HPDE6-E6E7 (cell line): Measurements from ENCODE around the gene BPIFB3.
"Not testable (repeated sequence)": the region's sequence is repeated elsewhere in the genome, so short reads cannot be mapped to it uniquely, and the experiment has no call there.

ENCODE experiments used
- DNase-seq: peaks from one replicate; pipeline ENCODE4 v3.0.0; 2011; ENCODE audit warnings: missing footprints; ENCODE audit errors: extremely low spot score

BPIFB3 gene

DNA sequence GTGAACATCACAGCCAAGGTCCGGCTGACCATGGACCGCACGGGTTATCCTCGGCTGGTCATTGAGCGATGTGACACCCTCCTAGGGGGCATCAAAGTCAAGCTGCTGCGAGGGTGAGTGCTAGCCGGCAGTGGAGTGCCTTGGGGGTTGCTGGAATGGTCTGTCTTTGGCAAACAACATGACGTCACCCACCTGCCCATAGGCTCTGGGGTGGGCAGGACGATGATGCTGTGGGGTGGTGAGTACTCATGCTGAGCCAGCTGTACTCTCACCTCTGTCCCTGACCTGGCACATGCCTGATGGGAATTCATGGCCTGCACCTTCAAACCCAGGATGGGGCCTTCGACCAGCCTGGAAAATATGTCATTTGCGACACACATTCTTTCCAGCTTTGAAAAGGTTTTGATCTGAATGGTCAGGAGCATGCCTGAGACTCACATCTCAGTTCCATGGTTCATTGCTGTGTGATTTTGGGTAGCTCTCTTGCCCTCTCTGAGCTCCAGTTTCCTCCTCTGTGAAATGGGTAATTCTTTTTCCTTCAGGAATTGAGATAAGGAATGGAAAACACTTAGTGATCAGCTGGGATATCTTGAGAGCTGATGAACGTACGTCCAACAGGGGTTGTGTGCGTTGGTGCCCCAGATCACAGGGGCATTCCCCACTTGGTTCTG, 32.5 kb downstream of the BPIFB3 start:
- no peak for DNase-seq

DNA sequence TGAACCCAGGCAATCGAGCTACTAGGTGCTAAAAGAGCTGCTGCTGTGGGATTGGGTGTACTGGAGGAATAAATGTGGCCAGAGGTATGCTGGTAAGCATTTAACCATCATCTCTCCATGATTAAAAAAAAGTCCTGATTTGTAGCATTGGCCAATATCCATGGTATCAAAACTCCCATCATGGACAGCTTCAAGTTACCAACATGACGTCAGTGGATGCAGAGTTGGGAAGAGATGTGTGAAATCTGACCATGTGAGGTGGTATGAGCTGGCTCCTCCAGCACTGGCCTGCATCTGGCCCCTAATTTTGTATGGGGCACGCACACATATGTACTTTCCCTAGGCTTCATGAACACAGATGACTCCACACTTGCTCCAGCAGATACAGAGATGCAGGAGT, 37.4 kb downstream of the BPIFB3 start:
- no peak for DNase-seq

DNA sequence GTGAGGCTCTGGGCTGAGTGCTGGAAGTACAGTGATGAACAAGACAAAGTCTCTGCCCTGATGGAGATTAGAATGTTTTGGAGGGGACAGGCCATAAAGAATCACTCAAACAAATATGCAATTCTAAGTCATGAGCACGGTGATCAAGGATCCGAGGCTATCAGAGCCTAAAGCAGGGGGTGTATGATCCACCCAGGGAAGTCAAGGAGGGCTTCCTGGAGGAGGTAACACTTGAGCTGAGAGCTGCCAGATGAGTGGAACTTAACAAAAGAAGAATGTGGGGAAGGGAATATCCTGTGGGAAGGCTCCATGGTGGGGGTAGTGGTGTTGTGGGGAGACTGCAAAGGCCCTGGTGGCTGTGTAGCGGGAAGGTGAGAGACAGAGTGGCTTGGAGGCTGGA, 38.0 kb downstream of the BPIFB3 start:
- no peak for DNase-seq

DNA sequence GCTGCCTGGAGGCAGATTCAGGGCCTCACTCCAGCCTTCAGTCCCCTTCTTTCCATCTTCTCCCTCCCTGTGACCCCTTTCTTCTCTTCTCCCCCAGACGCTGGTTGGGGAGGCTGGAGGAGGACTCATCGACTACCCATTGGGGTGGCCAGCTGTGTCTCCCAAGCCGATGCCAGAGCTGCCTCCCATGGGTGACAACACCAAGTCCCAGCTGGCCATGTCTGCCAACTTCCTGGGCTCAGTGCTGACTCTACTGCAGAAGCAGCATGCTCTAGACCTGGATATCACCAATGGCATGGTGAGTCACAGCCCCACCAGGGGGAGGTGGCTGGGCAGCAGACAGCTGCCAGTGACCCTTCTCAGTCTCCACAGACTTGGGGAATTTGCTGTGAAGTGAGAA, 38.7 kb downstream of the BPIFB3 start:
- DNase-seq: no peak

DNA sequence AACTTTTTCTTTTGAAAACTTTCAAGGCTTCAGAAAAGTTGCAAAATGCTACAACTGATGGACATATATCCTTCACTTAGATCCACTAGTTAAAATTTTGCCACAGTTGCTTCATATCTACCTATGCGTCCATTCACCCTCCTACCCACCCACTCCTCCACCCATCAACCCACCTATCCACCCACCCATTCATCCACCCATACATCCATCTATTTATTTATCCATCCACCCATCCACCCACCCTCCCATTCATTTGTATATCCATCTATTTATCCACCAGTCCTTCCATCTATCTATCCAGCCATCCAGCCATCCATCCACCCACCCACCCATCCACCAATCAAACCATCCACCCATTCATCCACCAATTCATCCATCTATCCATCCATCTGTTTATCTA, 39.4 kb downstream of the BPIFB3 start:
- DNase-seq: no peak

DNA sequence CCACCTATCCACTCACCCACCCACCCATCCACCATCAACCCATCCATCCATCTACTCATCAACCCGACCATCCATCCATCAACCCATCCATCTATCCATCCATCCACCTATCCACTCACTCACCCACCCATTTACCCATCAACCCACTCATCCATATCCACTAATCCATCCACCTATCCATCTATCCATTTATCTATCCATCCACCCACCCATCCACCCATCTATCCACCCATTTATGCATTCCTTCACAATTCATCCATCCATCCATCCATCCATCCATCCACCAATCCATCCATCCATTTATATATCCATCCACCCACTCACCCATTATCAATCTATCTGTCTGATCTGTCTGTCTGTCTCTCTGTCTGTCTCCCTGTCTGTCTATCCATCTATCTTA, 39.9 kb downstream of the BPIFB3 start:
- DNase-seq: no peak

DNA sequence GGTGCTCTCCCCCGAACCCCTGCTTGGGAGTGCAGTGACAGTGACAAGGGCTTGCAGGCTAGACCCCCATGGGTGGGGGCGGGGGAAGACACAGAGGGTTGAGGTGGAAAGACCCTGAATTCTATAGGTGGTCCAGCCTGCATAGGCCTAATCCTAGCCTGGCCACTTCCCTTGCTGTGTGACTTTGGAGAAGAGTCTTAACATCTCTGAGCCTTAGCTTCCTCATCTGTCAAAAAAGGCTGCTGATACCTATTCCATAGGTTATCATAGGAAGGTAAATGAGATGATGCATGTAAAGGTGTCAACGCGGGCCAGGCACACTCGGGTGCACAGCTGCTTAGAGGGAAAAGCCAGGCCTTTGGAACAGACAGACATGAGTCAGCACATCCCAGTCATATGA, 41.5 kb downstream of the BPIFB3 start:
- DNase-seq: no peak

DNA sequence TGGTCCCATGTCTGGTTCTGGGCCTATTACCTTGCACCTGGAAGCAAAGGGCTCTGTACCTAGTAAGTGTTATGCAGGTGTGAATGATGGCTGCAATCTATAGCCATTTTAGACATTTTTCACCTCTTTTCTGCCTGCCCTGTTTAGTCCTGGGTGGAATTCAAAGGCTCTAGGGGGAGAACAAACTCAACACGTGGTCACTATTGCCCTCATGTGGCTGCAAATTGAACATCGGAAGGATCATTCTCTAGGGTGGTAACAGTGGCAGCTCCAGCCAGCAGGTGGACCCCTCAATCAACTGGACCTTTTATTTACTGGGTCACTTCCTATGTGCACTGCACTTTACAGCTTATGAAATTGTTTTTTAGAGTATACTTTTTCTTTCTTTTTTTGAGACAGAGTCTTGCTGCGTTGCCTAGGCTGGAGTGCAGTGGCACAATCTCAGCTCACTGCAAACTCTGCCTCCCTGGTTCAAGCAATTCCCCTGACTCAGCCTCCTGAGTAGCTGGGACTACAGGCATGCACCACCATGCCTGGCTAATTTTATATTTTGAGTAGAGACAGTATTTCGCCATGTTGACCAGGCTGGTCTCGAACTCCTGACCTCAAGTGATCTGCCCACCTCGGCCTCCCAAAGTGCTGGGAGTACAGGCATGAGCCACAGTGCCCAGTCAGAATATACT, 42.3 kb downstream of the BPIFB3 start:
- DNase-seq: peak; percentile 95

DNA sequence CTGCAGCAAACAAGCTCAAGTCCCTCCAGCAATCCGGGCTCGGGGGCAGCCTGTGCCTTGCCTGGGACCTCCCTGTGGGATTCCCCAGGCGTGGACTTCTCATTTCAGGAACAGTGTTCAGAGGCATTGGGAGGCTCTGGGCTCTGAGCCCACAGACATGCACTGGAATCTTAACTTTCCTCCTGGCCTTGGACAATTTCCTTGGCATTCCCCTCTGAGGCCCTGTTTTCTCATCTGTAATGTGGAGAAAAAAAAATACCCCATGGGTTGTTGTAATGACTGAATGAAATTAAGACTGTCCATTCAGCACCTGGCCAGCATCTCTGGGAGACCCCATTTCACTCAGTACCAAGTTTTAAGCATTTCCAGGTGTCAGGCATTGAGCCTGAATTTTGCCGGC, 43.3 kb downstream of the BPIFB3 start:
- DNase-seq: no peak

DNA sequence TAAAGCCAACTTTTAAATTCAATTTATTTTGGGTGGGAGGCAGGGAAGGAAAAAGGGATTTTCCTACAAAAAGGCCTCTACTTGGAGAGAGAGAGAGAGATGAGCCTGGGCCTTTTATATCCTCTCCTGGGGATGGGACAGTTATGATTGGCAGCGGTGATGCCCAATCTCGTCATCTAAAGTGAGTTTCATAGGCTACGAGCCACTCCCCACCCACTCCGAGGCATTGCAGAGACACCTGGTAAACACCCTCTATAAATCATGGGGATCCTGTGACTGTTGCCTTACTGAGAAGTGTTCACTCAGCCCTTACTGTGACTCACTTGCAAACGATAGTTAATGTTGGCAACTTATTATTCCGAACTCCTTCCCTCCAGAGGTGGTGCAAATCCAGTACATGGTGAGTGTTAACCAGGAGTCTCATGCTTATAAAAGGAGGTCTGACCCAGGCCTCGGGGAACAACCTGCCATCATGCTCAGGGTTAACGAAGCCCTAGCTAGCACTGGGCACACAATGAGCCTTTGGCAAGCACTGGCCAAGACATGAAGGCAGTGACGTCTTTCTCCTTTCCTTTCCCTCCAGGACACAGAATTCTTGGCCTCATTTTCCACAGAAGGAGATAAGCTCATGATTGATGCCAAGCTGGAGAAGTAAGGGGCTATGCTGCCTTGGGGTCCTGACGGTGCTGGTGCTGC, 46.3 kb downstream of the BPIFB3 start:
- DNase-seq: no peak

DNA sequence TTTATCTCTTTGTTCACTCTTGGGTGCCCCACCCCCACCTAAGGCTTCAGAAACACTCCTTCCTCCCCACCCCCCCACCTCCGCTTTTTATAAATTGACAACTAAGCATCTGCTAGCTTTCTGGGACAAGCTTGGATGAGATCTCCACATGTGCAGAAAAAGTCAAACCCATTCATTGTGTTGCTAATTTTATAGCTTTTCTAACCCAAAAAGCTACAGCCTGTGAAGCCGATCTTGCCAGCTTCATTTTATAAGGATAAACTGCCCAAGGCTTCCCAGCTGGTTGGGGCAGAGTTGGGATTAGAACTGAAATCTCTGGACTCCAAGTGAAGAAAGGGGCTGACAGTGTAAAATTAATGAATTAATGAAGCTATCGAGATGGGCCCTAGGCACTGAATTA, 49.9 kb downstream of the BPIFB3 start:
- DNase-seq: no peak

DNA sequence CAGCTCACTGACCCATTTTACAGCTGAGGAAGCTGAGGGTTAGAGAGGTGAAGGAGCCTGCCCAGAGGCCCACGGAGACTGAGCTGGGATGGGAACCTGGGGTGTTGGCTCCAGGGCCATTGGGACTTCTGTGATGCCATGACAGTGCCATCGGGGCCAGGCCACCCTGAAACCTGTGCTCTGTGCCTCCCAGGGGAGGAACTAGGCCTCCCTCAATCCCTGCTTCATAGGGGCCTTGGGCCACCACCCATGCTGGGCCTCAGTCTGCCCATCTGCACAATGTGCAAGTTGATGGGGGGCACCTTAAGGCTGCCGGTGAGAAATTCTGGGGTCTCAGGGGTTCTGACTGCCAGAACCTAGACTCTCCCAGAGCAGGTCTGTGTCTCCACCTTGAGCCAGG, 50.6 kb downstream of the BPIFB3 start:
- no peak for DNase-seq

DNA sequence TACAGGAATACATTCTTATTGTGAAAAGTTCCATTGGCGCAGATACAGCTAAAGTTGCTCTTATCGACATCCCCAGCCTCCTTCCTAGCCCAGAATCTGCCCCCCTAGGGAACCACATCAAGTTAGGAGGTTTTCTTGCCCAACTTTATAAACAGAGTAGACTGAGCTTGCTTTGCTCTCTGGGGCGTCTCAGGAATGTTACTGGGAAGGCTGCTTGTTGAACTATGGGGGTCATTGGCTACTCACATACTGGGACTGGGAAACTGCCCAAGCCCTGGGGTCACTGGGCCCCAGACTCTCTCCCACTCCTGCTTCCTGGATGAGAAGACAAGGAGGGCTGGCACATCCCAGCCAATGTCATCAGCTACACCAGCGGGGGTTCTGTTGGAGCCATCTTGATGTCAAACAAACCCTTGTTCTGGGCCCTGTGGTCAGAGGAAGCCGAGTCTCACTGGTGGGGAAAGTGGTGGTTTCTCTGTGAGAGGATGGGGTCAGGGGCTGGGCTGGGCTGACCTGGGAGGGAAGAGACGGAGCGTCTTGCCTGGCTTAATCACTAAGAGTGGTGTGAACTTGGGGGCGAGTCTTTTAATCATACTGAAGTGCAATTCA, 51.7 kb downstream of the BPIFB3 start:
- DNase-seq: no peak

DNA sequence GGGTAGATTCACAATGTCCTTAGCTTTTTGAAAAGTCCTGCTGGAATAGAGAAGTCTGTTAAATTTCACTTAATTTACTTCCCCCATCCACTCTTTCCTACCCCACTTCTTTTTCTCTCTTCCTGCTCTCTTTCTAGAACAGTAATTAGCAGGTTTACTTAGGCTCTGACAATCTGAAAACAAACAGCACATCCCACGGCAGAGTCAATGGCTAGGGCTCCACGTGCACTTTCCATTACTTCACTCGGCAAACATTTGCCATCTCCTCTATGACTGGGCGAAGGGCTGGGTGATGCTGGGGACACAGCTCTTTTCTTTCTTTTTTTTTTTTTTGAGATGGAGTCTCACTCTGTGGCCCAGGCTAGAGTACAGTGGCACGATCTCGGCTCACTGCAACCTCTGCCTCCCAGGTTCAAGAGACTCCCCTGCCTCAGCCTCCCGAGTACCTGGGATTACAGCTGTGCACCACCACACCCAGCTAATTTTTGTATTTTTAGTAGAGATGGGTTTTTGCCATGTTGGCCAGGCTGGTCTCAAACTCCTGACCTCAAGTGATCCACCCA, 52.4 kb downstream of the BPIFB3 start:
- DNase-seq: not testable (repeated sequence)

DNA sequence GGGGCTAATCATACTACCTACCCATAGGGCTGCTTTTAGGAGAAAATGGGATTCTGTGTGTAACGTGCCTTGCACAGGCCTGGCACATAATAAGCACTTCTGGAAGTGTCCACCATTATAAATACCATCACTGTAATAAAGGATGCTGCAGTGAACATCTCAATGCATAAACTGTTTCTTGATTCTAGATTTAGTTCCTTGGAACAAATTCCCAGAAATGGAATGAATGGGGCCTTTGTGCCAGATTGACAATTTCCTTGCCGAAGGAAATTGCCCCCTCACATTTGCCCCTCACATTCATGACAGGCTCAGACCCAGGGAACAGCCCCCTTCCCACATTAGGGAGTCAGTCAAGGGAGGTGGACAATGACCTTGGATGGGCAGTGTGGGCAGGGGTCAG, 55.0 kb downstream of the BPIFB3 start:
- no peak for DNase-seq

DNA sequence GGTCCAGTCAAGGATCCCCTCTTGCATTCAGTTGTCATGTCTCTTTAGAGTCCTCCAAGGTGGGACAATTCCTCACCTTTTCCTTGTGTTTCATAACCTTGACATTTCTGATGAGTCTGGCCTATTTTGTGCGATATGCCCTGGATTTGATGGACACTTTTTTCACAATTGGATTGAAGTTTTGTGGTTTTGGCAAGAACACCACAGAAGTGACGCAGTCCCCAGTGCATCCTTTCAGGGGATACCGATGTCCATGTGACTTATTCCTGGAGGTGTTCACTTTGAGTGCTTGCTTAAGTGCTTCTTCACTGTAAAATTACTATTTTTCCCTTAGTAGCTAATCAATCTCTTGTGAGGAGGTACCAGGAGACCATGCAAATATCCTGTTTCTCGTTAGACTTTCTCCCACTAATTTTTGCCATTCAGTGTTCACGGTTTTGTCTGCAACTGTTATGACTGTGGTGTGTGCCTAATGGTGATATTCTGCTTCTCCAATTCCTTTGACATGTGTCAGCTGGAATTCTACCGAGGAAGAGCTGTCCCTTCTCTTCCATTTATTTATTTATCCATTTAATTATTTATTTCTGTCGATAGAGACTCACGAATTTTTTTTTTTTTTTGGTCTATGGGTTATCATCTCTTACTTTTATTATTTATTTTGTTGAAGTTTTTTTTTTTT, 56.6 kb downstream of the BPIFB3 start:
- no peak for DNase-seq

DNA sequence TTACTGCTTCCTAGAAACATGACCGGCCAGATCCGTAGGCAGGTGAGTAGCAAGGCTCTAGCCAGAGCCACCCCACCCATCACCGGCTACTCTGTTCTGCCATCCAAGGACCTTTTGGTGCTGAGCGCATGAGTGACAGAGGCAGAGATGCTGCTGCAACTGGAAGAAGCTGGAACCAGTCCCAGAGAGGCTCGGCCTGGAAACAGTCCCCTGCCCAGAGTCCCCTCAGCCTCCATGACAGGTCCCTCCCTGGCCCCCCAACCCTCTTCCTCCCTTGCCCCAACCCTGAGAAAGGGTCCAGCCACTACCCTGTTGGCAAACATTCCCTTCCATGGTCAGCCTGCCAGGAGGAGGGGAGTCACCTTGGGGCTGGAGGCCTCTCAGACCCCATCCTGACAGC, 57.6 kb downstream of the BPIFB3 start:
- DNase-seq: no peak

DNA sequence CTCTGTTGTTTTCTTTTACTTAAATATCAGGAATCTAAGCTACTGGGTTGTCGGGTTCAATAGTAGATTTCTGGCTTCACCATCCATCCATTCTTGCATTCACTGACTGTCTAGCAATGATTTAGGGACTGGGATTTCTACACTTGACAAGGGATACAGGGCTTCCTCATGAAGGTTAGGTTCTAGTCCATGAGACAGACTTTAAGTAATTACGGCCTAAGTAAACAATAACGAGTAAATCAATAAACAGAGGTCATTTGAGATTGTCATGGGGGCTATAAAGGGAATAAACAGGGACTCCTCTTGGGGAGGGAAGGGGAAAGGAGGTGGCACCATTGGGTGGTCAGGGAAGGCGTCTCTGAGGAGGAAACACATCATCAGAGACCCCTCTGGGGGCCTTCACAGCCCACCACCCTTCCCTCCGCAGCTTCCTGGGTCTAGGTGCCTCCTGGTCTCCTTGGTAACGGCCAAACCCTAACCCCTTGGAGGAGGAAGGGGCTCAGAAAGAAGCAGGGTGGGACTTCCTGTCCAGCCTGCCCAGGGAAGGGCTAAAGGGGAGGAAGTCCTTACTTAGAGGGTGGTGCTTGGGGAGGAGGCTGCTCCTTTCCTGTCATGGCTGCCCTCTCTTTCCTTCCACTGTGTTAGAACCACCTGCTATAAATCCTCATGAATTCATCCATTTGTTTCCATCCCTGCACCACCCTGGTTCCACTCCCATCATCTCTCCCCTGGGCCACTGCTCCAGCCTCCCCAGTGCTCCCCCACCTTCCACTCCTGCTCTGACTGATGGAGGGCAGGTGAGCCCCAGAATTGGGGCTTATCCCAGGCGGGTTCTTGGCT, 59.1 kb downstream of the BPIFB3 start:
- DNase-seq: no peak

DNA sequence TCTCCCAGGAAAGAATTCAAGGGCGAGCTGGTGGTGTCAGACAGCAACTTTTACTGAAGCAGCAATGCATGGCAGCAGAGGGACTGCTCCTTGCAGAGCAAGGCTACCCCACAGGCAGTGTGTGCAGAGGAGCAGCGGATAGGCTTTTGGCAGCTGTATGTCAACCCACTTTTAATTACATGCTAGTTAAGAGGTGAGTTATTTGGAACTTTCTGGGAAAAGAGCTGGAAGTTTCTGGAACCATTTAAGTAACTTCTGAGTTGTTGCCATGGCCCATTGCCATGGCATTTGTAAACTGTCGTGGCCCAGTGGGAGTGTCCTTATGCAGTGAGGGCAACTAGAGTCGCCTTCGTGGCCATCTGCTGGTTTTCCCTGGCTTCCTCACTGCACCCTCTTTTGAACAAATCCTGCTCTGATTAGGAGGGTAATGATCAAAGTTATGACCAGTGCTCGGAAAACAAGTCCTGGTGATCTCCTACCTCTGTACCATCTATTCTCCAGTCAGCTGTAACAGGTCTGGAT, 59.7 kb downstream of the BPIFB3 start:
- no peak for DNase-seq

DNA sequence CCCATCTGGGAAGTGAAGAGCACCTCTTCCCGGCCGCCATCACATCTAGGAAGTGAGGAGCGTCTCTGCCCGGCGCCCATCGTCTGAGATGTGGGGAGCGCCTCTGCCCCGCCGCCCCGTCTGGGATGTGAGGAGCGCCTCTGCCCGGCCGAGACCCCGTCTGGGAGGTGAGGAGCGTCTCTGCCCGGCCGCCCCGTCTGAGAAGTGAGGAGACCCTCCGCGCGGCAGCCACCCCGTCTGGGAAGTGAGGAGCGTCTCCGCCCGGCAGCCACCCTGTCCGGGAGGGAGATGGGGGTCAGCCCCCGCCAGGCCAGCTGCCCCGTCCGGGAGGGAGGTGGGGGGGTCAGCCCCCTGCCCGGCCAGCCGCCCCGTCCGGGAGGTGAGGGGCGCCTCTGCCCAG, 61.8 kb downstream of the BPIFB3 start:
- DNase-seq: not testable (repeated sequence)
